Fibroblast of skin of scalp (primary cell): Measurements from ENCODE around the gene ZSCAN23.
"Not testable (repeated sequence)": the region's sequence is repeated elsewhere in the genome, so short reads cannot be mapped to it uniquely, and the experiment has no call there.

ENCODE experiments used
- DNase-seq: peaks from one replicate; pipeline ENCODE4 v3.0.0-alpha.2; 2013

The ZSCAN23 gene

DNA sequence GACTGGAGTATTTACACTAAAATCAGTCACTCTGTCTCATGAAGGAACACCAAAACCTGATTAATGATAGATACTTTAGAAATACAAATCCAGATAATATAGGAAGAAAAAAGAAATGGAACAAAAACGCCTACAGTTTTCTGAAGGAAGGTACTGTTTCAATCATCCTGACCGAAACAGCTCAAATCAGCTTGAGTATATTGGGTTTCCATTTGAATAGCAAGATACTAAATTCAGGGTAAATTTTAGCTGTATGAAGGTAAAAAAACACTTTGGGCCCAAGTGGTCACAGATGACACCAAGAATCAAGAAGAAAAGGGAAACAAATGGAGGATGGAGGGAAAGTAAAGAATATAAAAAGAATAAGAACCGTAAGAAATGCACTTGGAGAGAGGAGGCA, 6.9 kb downstream of the ZSCAN23 start:
- no peak for DNase-seq

DNA sequence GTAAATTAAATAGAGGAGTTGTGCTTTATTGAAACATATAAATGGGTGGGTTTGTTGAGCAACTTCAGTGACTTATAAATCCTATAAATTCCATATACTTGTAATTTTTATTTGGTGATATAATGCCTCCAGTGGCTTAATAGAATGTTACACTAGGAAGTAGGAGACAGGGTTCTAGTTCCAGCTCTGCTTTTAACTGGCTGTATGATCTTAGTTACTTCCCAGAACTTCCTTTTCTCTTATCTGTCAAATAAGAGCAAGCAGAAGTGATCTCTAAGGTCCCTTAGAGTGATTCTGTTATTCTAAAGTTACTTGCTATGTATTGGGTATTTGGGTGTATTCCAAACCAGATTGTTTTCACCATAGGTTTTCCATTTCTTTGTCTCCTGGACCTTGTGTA, 10.2 kb downstream of the ZSCAN23 start:
- no peak for DNase-seq

DNA sequence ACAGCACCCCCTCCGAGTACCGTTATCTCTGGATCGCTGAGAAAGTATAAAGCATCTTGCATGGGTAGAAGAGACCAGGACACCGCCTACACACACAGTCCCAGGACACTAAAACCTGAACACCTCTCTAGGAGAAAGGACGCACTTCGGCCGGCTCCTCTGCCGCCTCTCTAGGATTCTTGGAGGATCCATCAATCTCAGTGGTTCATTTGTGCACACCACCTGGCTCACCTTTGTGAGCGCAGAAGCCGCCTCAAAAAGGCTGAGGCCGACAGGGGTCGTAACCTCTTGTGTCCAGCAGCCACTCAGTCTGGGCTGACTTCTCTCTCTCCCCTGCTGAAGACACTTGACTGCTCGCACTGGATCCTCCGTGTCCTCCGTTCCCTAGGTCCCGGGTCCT, 13.5 kb downstream of the ZSCAN23 start:
- no peak for DNase-seq

DNA sequence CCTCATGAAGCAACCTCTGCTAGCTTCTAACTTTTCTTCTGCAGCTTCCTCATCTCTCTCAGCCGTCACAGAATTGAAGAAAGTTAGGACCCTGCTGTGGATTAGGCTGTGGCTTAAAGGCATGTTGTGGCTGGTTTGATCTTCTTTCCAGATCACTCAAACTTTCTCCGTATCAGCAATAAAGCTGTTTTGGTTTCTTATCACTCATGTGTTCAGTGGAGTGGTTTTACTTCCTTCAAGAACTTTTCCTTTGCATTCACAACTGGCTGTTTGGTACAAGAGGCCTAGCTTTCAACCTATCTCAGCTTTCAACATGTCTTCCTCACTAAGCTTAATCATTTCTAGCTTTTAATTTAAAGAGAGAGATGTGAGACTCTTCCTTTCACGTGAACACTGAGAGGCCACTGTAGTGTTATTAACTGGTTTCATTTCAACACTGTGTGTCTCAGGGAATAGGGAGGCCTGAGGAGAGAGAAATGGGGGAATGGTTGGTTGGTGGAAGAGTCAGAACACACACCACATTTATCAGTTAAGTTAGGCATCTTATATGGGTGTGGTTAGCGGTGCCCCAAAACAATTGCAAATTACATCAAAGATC, 17.2 kb downstream of the ZSCAN23 start:
- DNase-seq, result no peak

DNA sequence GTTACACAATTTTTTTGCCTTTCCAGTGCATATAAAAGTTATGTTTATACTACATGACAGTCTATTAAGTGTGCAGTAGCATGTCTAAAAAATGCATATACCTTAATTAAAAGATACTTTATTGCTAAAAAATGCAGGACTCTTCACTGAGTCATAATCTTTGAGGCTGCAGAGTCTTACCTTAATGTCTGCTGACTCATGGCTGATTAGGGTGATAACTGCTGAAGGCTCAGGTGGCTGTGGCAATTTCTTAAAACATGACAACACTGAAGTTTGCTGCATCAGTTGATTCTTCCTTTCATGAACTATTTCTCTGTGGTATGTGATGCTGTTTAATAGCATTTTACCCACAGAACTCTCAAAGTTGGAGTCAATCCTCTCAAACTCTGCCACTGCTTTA, 19.1 kb downstream of the ZSCAN23 start:
- DNase-seq, result no peak

DNA sequence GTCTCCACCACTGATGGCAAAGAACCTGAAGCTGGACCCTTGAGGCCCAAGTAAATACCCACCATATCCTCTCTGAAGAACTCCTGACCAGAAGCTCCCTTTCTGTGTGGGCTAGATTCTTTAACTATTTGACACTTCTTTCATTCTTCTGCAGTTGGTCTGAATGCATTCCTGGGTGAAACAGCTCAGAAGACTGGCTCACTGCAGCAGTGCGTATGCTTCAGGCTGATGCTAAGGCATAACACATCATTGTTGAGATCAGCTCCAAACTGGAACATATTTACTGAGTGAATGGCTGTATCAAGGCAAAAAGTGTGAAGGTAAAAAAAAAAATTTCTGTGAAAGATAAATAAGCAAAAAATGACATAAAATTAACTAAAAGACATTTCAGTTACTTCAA, 19.7 kb downstream of the ZSCAN23 start:
- no peak for DNase-seq

DNA sequence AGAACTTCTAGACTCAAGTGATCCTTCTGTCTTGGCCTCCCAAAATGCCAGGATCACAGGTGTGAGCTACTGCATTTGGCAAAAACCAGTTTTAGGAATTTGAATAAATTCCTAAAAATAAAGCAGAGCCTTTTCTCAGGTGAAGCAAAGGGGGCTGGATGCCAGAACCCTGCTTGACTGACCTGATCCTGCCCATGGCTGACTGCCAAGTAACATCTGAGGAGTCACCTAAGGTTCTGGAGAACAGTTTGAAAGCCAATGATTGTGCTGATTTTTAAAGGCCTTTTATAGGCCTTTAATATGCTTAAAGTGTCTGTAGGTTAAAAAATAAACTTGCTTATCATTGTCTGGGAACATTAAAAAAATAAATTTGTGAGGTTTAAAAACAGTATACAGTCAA, 29.6 kb downstream of the ZSCAN23 start:
- DNase-seq, result no peak

DNA sequence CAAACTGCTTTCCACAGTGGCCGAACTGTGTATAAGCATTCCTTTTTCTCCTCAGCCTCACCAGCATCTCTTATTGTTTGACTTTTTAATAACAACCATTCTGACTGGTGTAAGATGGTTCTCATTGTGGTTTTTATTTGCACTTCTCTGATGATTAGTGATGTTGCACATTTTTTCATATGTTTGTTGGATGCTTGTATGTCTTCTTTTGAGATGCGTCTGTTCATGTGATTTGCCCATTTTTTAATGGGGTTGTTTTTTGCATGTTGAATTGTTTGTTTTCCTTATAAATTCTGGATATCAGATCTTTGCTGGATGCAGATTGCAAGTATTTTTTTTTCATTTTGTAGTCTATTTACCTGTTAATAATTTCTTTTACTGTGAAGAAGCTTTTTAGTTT, 32.5 kb downstream of the ZSCAN23 start:
- DNase-seq, result no peak

DNA sequence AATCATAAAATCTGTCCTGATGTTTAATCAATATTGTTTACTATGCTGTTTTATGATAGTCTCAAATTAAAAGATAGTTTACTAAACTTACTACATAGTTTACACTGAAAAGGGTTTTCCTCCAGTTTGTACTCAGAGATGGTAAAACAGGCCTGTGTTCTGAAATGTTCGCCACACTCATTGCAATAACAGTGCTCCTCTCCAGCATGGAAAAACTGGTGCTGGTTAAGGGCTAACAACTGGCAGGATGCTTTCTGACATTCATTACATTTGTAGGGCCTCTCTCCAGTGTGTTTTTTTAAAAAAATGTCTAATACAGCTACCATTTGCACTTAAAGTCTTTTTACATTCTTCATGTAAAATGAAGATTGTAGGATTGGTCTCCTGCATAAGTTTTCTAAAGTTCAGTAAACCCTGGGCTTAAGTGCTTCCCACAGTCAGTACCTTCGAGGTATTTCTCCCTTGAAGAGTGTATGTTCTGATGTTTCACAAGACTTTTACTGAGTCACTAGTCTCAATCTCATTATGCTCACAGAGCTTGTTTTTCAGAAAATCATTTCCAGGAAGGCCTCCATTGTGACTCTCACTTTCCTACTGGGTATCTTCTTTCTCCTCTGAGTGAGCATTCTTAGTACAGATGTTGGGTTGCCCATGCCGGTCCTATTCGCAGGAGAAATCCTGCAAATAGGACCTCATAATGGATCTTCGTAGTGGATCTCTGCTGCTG, 35.1 kb downstream of the ZSCAN23 start:
- DNase-seq, result no peak

DNA sequence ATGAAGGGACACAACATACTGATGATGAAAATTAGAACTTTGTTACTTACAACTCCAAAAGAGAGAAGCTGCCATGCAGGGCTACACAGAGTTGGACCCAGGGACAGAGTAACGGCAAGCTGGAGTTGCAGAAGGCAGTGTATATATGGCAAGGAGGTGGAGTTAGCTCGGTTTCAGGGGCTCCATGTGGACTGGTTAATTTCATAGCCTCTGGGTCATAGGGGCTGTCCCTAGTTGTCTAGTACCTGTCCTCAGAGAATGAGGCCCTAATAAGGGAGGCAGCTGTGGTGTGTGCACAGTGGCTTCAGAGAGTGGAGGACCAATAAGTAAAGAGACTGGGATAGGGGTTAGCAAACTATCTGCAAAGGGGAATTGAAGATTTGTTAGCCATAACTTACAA, 35.9 kb downstream of the ZSCAN23 start:
- DNase-seq, result no peak

DNA sequence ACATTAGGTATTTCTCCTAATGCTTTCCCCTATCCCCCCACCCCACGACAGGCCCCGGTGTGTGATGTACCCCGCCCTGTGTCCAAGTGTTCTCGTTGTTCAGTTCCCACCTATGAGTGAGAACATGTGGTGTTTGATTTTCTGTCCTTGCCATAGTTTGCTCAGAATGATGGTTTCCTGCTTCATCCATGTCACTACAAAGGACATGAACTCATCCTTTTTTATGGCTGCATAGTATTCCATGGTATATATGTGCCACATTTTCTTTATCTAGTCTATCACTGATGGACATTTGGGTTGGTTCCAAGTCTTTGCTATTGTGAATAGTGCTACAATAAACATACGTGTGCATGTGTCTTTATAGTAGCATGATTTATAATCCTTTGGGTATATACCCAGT, 39.4 kb downstream of the ZSCAN23 start:
- DNase-seq, result not testable (repeated sequence)

DNA sequence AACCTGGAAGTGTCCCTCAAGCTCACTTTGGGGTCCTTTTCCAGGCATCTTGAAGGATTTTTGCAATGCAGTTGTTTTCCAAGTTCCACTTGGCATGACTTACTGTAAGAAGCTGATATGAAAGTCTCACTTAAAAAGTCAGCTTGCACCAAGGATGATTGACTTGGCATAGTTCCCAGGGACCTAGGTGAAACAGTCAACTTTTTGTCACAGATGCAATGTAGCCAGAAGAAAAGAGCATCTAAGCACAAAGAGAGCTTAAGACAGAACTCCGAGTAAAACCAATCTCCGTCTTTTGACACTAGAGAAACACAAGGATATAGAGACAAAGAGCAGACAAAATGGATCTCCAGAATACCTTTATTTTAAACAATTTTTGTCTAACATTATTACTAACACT, 41.1 kb downstream of the ZSCAN23 start:
- DNase-seq, result no peak

DNA sequence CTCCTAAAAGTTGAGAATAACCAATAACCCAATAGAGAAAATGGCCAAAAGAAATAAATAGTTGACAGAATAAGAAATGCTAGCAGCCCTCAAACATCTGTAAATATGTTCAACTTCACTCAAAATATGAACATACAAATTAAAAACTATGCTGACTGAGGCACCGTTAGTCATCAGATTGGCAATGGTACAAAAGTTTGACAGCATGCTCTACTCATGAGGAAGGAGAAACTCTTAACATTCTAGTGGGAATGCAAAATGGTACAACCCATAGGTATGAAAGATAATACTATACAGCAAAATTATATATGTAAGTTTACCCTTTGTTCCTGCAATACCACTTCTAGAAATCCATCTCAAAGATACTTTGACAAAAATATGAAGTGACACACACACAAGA, 42.1 kb downstream of the ZSCAN23 start:
- peak; percentile 50 for DNase-seq

DNA sequence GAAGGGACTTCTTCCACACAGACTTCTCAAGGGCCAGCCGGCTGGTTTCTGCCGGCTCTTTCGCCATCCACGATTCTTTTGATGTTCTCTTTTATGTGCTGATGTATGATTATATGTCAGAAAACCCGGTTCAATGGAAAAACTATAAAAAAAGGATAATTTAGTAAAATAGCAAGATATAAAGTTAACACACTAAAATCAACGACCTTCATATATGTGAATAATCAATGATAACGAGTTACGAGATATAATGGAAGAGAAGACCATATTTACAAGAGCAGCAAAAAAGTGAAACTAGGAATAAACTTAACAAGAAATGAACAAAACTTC, 43.2 kb downstream of the ZSCAN23 start:
- no peak for DNase-seq

DNA sequence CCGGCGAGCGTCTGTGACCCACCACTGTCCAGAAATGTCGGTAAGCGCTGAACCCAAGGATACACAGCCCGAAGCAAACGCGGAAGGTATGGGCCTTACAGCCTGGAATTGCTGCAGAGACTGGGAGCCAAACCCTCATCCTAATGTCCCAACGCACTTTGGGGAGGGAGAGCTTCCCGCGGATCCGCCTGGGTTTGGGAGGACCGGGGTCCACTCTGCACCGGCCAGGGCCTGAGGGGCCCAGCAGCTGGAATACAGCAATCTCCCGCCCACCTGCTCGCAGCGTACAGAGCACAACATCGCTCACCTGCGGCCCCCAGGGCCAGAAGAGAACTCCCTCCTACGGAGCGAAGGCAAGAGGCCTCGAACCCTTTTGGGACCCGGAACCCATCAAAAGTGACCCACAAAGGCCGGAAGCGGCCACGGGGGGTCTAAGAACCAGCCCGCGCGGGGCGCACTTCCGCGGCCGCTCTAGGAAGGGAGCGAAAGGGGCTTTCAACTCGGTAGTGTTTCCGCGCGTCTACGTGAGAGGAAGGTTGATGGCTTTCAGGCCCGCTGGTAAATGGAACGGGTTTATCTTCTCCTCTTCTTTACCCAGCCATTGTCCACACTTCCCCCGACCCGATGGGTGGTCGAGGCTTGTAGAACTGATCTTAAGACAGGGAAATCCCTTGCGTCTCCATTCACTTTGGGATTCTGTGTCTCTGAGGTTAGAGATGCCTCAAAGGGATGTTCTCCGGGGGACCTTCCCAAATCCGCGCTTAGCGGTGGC, 43.8 kb downstream of the ZSCAN23 start, which contains the start of gene ZSCAN12:
Gene ZSCAN12 (minus strand): TSS at position 398 of the 772 bp plus-strand sequence. CDS start 1,342 bp downstream, outside the sequence.
- DNase-seq, result peak; percentile 92

DNA sequence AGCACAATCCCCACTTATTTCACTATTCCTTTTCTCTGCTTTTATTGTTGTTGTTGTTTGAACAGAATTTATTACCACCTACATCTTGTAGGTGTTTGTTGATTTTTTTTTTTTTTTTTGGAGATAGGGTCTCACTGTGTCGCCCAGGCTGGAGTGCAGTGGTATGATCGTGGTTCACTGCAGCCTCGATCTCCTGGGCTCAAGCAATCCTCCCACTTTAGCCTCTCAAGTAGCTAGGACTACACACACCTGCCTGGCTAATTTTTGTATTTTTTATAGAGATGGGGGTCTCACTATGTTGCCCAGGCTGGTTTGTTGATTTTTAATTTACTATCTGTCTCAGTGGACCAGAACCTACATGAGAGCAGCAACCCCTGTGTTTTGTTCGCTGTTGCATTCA, 47.4 kb downstream of the ZSCAN23 start:
- DNase-seq, result no peak

DNA sequence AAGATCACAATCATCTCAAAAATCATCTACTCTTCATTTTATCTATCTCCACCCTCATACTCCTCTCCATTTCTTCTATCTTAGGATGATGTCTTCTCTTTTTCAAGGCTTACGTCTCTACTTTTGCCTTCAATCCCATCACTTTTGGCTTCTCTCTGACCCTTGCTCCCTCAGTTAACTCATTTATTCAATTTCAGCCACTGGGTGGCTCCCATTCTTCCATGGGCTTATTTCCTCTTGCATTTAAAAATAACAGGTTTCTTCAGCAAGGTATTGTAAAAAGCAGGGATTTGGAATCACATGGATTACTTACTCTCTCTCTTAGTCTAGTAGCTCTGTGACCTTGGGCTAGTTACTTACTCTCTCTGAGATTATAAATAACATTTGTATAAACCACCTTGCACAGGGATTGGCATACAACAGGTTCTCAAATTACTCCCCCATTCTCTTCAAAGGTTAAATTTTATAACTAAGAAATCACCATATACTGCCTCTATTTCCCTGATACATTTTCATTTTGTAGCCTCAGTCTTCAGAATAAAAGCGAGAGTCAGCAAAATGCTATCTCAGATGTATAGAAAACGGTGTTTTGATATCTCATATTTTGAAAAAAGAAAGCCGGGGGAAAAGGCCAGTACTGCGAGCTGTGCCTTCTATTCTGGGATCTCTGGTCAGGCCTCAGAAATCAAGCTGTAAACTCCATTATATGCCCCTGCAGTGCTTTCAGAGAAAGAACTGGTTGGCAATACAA, 49.2 kb downstream of the ZSCAN23 start:
- peak; percentile 20 for DNase-seq

DNA sequence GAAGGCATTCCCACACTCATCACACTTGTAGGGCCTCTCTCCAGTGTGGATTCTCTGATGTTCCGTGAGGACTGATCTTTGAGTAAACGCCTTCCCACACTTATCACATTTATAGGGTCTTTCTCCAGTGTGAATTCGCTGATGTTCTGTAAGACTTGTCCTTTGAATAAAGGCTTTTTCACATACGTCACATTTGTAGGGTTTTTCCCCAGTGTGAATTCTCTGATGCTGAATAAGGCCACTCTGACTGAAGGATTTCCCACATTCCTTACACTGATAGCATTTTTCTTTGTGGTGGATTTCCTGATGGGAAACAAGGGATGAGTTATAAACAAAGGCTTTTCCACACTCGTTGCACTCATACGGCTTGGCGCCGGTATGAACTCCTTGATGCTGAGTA, 52.6 kb downstream of the ZSCAN23 start:
- DNase-seq, result no peak

DNA sequence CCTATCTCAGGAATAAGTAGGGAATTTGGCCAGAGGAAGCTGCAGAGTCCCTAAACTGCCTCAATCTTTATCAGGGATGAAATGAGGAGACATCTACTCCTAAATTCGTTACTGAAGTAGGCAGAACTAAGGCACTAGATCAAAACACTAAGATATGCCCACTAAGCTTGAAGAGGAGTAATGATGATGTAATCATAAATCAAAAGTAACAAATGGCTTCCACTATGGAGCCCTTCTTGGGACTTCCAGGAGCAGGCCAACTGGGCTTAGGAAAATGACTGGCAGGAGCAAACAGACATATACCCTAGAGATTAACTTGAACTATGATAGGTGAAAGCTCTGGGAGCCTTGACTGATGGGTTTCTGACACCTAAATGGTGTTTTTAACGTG, 59.2 kb downstream of the ZSCAN23 start:
- DNase-seq, result no peak

DNA sequence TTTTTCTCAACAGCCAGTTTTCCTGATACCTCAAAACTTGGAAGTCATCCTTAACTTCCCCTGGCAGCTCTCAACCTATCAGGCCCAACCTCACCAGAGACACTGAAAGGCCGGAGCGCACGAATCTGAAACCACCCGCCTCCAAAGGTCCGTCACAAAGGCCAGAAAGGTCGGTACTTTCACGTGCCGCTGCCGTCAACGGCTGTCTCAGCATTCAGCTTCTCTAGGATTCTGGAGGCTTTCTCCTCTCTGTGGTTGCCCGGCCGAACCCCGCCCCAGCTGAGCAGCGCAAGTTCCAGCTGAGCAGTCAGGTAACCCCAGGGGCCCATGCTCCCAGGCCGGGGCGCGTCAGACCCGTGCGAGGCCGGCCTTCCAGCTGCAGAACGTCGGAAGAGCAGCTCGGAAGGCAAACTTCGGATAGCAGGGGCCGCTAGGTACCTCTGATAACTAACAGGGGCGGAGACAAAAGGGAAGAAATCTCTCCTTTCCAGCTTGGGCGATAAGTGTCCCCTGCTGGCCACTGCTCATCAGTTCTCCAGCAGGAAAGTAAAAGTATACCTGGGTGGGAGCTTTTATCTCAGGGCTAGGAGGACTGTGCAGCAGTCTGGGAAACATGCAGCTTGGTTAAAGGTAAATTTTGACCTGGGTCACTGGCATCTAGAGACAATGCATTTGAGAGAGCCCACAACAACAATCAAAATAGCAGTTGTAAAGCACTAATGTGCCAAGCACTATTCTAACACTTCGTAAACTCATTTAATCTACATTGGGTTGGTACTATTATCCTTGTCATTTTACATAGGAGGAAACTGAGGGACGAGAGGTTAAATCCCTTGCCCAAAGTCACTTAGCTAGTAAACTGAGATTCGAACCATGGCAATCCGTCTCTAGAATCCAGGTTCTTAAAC, 59.8 kb downstream of the ZSCAN23 start:
- DNase-seq, result peak; percentile 56
